Tibial artery (tissue), 4 donors: ENCODE measurements around the gene ZNF91.
"Not testable (repeated sequence)": the region's sequence is repeated elsewhere in the genome, so short reads cannot be mapped to it uniquely, and the experiment has no call there.

Source experiments
- DNase-seq, 2 donors: peaks; one replicate each; pipeline ENCODE4 v3.0.0-alpha.2; 2019
- H3K27ac ChIP-seq, 2 donors: fragments of 200-600 bp; sonication (generic) in 1 of 2; 1 replicate in 1 of 2; 2 replicates in 1 of 2; pipeline ENCODE4 v1.5.1; 2018 to 2019; ENCODE audit warnings: mild to moderate bottlenecking in 1 of 2
- H3K27me3 ChIP-seq, 2 donors: fragments of 200-600 bp; sonication (generic) in 1 of 2; one replicate each; pipeline versions ENCODE4 v1.5.1 to v1.6.0; 2016 to 2019
- H3K36me3 ChIP-seq, 3 donors: fragments of 200-600 bp; sonication (generic) in 2 of 3; one replicate each; pipeline ENCODE4 v1.5.1; 2016 to 2019; ENCODE audit warnings: mild to moderate bottlenecking in 2 of 3
- H3K4me1 ChIP-seq, 4 donors: fragments of 200-600 bp; sonication (generic) in 2 of 4; 1 replicate in 3 of 4; 2 replicates in 1 of 4; pipeline ENCODE4 v1.5.1; 2016 to 2019
- H3K4me3 ChIP-seq, 2 donors: fragments of 200-600 bp; sonication (generic) in 1 of 2; 1 replicate in 1 of 2; 2 replicates in 1 of 2; pipeline ENCODE4 v1.5.1; 2018 to 2019; ENCODE audit warnings: mild to moderate bottlenecking in 2 of 2
- H3K9me3 ChIP-seq, 3 donors: fragments of 200-600 bp; sonication (generic) in 1 of 3; one replicate each; pipeline ENCODE4 v1.5.1; 2016 to 2019
- CTCF ChIP-seq, 2 experiments: fragments of 200-600 bp in 1 of 2; fragments of 450-650 bp in 1 of 2; IDR thresholded peaks; one replicate each; pipeline ENCODE4 v1.5.1; 2017 to 2019; ENCODE audit warnings: antibody characterized with exemption in 2 of 2, mild to moderate bottlenecking in 1 of 2, moderate library complexity in 1 of 2
- intact Hi-C: fragments of 100-400 bp; cut with DNase I; formaldehyde crosslinking; loops from one replicate; pipeline ENCODE4 v1.15.0; 2023; ENCODE audit warnings: low total_unique reads

The ZNF91 gene

GRCh38 chr19:23311551-23311950, 83.7 kb downstream of the ZNF91 start:
- intact Hi-C loops: no loop called here
- DNase-seq: no peak
- no peak for TF ChIP-seq CTCF (IDR thresholded peaks at IDR 0.05)
- Histone ChIP-seq H3K4me3 (no peak overlapping the region), H3K4me1 (no peaks in the 10 kb centered on the region), H3K36me3 (no peaks in the 10 kb centered on the region), H3K27ac (no peak overlapping the region), H3K27me3 (no peaks in the 10 kb centered on the region), H3K9me3 (no peaks in the 10 kb centered on the region)

DNA sequence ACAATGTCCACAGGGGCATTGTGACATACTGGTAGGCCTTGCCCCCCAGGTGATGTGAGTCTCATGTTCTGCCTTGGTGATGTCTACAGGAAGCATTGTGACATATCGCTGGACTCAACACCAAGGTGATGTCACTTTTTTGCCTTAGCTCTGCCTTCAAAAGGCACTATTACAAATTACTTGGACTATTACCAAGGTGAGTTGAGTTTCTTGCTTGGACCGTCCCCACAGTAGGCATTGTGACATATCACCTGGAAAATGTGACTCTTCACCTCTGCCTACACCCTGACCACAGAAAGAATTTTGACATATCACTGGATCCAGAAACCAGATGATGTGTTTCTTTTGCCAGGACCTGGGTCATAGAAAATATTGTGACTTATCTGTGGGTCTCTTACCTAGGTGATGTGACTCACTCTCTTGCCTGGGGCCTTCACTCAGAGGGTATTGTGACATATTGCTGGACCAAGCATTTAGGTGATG, 84.5 kb downstream of the ZNF91 start:
- Histone ChIP-seq H3K27ac (no peak overlapping the region), H3K36me3 (no peaks in the 10 kb centered on the region), H3K4me1 (no peaks in the 10 kb centered on the region), H3K9me3 (no peaks in the 10 kb centered on the region), H3K27me3 (no peaks in the 10 kb centered on the region), H3K4me3 (no peak overlapping the region)
- no peak for TF ChIP-seq CTCF (IDR thresholded peaks at IDR 0.05)
- intact Hi-C loops: no loop called here
- DNase-seq: no peak

DNA sequence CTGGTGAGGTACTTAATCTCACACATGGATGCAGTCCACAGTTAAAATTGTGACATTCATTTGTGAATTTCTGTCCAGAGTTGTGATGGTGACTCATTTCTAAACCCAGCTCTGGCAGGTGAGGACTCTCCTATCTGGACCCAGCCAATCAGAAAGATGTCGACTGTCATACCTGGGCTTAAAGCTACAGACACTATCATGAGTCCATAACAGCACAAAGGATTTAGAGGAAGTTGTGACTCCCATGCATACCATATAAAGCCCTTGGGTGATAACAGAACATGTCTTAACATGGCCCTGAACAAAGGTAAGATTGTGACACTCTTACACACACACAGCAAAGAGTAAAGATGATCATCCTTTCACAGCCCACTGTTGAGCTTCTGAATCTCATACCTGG, 85.3 kb downstream of the ZNF91 start:
- no peak for TF ChIP-seq CTCF (IDR thresholded peaks at IDR 0.05)
- Histone ChIP-seq H3K27me3 (no peaks in the 10 kb centered on the region), H3K4me1 (no peaks in the 10 kb centered on the region), H3K36me3 (no peaks in the 10 kb centered on the region), H3K9me3 (no peaks in the 10 kb centered on the region), H3K4me3 (no peak overlapping the region), H3K27ac (no peak overlapping the region)
- DNase-seq: no peak
- intact Hi-C loops: no loop called here

DNA sequence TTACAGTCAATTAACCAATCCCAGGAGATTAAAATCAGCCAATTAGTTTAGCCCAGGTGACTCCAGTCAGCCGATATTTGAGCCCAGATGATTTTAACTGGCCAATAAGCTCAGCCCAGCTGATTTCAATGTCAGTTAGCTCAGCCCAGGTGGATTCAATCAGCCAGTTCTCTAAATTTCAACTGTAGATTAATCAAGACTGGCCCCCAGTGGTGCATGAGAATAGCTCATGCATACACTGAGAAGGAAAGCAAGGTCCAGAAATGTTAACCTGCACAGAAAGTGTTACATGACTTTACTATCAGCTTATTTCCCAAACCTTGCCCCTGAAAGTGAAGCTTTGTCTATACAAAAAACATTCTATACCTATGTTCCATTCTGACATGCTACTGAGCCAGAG, 89.7 kb downstream of the ZNF91 start:
- Histone ChIP-seq H3K27me3 (no peaks in the 10 kb centered on the region), H3K27ac (no peak overlapping the region), H3K36me3 (no peaks in the 10 kb centered on the region), H3K9me3 (peaks cover 0 to 9% (median 4%) of the 10 kb centered on the region in 3 donors), H3K4me3 (no peak overlapping the region), H3K4me1 (no peaks in the 10 kb centered on the region)
- no peak for DNase-seq
- TF ChIP-seq CTCF (IDR thresholded peaks at IDR 0.05): no peak
- intact Hi-C loops: no loop called here

DNA sequence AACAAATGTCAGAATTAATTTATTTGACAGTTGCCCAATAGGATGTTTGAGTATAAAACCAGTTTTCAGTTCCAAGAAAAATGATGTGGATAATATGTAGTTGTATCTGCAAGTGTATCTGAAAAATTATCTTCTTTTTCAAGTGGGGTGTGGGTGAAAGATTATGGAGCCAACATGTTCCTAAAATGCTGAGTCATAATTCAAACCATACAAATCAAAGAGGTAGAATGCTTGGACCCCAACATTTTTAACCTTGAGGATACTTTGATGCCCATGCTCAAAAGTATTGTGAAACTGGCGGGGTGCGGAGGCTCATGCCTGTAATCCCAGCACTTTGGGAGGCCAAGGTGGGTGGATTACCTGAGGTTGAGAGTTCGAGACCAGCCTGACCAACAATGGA, 91.0 kb downstream of the ZNF91 start:
- Histone ChIP-seq H3K4me3 (no peak overlapping the region), H3K27ac (no peak overlapping the region), H3K27me3 (no peaks in the 10 kb centered on the region), H3K4me1 (no peaks in the 10 kb centered on the region), H3K36me3 (no peaks in the 10 kb centered on the region), H3K9me3 (peaks cover 0 to 9% (median 5%) of the 10 kb centered on the region in 3 donors)
- TF ChIP-seq CTCF (IDR thresholded peaks at IDR 0.05): no peak
- intact Hi-C loops: no loop called here
- no peak for DNase-seq

- no peaks in the 10 kb centered on the region for H3K4me1 ChIP-seq
- no peaks in the 10 kb centered on the region for H3K36me3 ChIP-seq
- H3K4me3 ChIP-seq: no peak overlapping the region
- DNase-seq: no peak
- TF ChIP-seq CTCF (IDR thresholded peaks at IDR 0.05): no peak
- no peaks in the 10 kb centered on the region for H3K9me3 ChIP-seq
- H3K27ac ChIP-seq: no peak overlapping the region
- H3K27me3 ChIP-seq: no peaks in the 10 kb centered on the region
- intact Hi-C loops: no loop called here
Measured at GRCh38 chr19:23294141-23294540, 101.1 kb downstream of the ZNF91 start.

- H3K27ac ChIP-seq, DNase-seq, H3K9me3 ChIP-seq, H3K4me1 ChIP-seq, intact Hi-C loops, H3K27me3 ChIP-seq, H3K4me3 ChIP-seq, H3K36me3 ChIP-seq: not testable (repeated sequence)
Measured at GRCh38 chr19:23289966-23290365, 105.3 kb downstream of the ZNF91 start.
